ENCODE results near the gene RTTN. TPM values are rescaled to one million over a fixed set of nuclear protein-coding genes. Genes with fewer than 3 reads are reported as not detected.

The RTTN gene
- total RNA-seq, 2 experiments from 2014 or later: 24.2 to 28.6 TPM

DNA sequence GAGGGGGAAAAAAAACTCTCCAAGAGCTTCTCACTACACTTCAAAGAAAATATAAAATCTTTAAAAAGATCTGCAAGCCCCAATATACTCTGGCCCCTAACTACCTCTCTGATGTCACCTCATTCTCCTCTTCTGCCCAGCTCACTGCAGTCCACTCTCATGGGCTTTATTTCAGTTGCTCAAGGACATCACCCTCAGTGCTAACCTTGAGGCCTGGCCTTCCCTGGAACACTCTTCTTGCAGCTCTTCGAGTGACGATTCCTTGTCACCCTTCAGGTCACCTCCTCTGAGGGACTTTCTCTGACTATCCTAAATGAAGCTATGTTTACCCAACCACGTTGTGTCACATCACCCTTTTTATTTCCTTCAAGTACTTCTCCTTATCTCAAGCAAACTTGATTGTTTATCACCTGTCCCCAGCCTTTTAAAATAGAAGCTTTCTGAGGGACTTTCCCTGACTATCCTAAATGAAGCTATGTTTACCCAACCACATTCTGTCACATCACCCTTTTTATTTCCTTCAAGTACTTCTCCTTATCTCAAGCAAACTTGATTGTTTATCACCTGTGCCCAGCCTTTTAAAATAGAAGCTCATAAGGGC, 10.4 kb downstream of the RTTN start:
- no peak overlapping the region for H3K27ac Mint-ChIP-seq
- no peak for DNase-seq
- peaks cover 16% of the 10 kb centered on the region for H3K4me1 Mint-ChIP-seq
- peaks cover 53% of the 10 kb centered on the region for H3K36me3 Mint-ChIP-seq (ENCODE audit: low read depth)
- H3K27me3 Mint-ChIP-seq: no peaks in the 10 kb centered on the region
- ChIA-PET CTCF (interaction anchor here (0.7 to 2.4 kb wide), 4 partner anchors 11 to 226 kb away, joined by 3 to 10 read pairs (median 4); no protein-coding TSS in a partner anchor), POLR2A (no interaction called here)
- H3K4me3 Mint-ChIP-seq: no peak overlapping the region
- H3K9me3 Mint-ChIP-seq: no peaks in the 10 kb centered on the region

DNA sequence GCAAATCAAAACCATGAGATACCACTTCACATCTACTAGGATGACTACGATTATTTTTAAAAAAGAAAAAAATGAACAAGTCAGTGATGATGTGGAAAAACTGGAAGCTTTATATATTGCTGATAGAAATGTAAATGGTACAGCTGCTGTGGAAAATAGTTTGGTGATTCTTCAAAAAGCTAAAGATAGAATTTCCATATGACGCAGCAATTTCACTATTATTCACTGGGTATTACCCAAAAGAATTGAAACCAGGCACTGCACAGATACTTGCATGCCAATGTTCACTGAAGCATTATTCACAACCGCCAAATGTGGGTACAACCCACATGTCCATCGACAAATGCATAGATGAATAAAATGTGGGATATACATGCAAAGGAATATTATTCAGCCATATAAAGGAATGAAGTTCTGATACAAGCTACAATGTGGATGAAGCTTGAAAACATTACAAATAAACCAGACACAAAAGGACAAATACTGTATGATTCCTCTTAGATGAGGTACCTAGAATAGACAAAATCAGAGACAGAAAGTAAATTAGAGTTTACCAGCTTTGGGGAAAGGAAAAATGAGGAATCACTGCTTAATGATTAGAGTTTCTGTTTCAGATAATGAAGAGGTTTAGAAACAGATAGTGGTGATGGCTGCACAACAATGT, 11.1 kb downstream of the RTTN start:
- H3K9me3 Mint-ChIP-seq: no peaks in the 10 kb centered on the region
- peaks cover 52% of the 10 kb centered on the region for H3K36me3 Mint-ChIP-seq (ENCODE audit: low read depth)
- ChIA-PET CTCF (interaction anchor here (0.7 to 2.4 kb wide), 3 partner anchors 11 to 1590 kb away, joined by 3 to 10 read pairs (median 3); no protein-coding TSS in a partner anchor), POLR2A (no interaction called here)
- DNase-seq: no peak
- no peak overlapping the region for H3K27ac Mint-ChIP-seq
- H3K27me3 Mint-ChIP-seq: no peaks in the 10 kb centered on the region
- peaks cover 16% of the 10 kb centered on the region for H3K4me1 Mint-ChIP-seq
- peak overlapping the region; percentile 8 for H3K4me3 Mint-ChIP-seq

DNA sequence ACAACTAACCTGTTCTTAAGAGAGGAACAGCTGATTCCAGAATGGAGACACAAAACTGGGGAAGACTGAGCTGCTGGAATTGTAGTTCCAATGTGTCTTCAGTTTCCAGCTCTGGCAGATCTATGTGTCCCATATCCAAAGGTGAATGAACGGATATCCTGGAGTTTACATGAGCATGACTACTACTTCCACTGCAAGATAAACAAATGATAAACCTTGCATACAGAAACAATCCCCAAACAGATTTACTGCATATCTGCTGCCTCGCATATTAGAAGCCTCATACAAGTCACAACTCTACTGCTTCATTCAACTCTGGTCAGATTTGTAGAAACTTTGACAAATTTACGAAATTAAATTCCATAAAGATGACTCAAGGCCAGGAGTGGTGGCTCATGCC, 15.0 kb downstream of the RTTN start:
- no peak overlapping the region for H3K4me3 Mint-ChIP-seq
- H3K36me3 Mint-ChIP-seq (ENCODE audit: low read depth): peaks cover 59% of the 10 kb centered on the region
- H3K27ac Mint-ChIP-seq: no peak overlapping the region
- H3K4me1 Mint-ChIP-seq: peaks cover 10% of the 10 kb centered on the region
- ChIA-PET POLR2A (no interaction called here), CTCF (no interaction called here)
- no peaks in the 10 kb centered on the region for H3K27me3 Mint-ChIP-seq
- no peak for DNase-seq
- H3K9me3 Mint-ChIP-seq: no peaks in the 10 kb centered on the region

DNA sequence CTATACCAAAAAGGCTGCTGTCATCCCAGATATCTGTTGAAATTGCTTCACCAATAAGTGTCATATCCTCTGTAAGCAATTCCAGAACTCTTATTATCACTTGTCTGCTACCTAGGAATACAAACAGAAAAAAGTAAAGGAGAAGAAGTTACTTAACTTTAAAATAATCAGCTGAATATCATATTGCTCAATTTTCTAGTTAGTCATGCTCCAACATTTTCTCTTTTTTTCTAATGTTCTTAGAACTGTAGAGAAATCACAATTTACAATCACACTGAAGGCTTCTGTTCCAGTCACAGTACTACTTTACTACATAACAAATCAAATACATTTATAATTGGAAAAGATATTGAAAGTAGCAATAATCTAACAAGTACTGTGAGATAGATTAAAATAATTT, 17.4 kb downstream of the RTTN start:
- Mint-ChIP-seq H3K4me3 (no peak overlapping the region), H3K36me3 (ENCODE audit: low read depth) (peaks cover 62% of the 10 kb centered on the region), H3K9me3 (no peaks in the 10 kb centered on the region), H3K27me3 (no peaks in the 10 kb centered on the region), H3K27ac (no peak overlapping the region), H3K4me1 (peaks cover 8% of the 10 kb centered on the region)
- ChIA-PET POLR2A (no interaction called here), CTCF (no interaction called here)
- no peak for DNase-seq

DNA sequence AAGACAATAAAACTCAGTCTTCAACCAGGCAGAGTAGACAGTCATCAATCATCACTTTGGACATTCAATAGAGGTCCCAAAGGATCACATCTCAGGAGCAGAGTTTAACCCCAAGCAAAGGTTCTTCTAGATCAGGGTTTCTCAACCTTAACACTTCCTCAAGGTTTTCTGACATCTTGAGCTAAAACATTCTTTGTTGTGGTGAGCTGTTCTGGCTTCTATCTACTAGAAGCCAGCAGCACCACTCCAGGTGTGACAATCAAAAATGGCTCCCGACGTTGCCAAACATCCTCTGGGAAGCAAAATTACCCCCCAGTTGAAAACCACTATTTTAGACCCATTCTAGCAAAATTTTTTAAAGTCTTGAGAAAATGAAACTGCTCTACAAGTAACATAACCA, 22.0 kb downstream of the RTTN start:
- Mint-ChIP-seq H3K27ac (no peak overlapping the region), H3K9me3 (no peaks in the 10 kb centered on the region), H3K4me1 (peaks cover 15% of the 10 kb centered on the region), H3K27me3 (no peaks in the 10 kb centered on the region), H3K36me3 (ENCODE audit: low read depth) (peaks cover 41% of the 10 kb centered on the region), H3K4me3 (no peak overlapping the region)
- POLR2A ChIA-PET: no interaction called here
- CTCF ChIA-PET: interaction anchor here (1.1 to 2.2 kb wide), 3 partner anchors 12 to 23 kb away, joined by 3 to 10 read pairs (median 6); partner anchors contain the start of gene RTTN
- no peak for DNase-seq

DNA sequence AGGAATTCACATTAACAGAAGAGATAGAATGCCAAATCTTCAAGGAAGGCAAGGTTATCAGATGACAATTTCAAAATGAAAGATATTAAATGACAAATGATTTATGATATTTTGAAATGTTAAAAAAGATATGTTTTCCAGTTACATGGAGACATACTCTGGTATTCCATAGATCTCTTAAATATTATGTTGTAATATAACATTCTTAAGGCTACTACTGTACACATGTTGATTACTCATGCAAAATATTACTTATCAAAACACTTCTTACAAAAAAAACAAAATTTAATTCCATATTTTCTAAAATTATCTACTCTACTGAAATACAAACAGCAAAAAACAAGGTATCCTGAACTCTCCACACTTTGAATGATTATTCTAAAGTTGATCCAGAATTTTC, 22.9 kb downstream of the RTTN start:
- CTCF ChIA-PET: interaction anchor here (2.2 kb wide), 1 partner anchor 13 kb away, joined by 10 read pairs; no protein-coding TSS in a partner anchor
- POLR2A ChIA-PET: no interaction called here
- H3K4me3 Mint-ChIP-seq: no peak overlapping the region
- DNase-seq: no peak
- H3K4me1 Mint-ChIP-seq: peaks cover 15% of the 10 kb centered on the region
- no peak overlapping the region for H3K27ac Mint-ChIP-seq
- no peaks in the 10 kb centered on the region for H3K27me3 Mint-ChIP-seq
- no peaks in the 10 kb centered on the region for H3K9me3 Mint-ChIP-seq
- H3K36me3 Mint-ChIP-seq (ENCODE audit: low read depth): peaks cover 37% of the 10 kb centered on the region

DNA sequence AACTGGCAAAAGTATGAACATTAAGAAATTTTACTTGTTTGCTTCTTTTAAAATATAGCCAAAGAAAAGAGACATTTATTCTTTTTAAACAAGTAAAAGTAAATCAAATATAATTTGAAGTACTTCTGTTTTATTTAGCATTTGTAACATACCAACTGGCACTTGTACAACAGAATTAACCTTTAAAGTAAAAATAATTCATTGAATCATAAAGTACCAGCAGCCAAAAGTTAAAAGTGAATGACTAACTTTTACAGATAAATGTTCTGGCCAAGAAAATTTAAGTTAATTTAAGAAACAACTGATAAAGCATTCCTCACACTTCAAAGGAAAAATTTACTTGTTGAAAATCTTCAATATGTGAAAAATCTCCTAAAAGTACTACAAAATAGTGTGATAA, 23.8 kb downstream of the RTTN start:
- CTCF ChIA-PET: no interaction called here
- Mint-ChIP-seq H3K9me3 (no peaks in the 10 kb centered on the region), H3K4me3 (no peak overlapping the region), H3K27ac (no peak overlapping the region), H3K4me1 (peaks cover 15% of the 10 kb centered on the region), H3K36me3 (ENCODE audit: low read depth) (peaks cover 32% of the 10 kb centered on the region), H3K27me3 (no peaks in the 10 kb centered on the region)
- no peak for DNase-seq
- POLR2A ChIA-PET: no interaction called here

DNA sequence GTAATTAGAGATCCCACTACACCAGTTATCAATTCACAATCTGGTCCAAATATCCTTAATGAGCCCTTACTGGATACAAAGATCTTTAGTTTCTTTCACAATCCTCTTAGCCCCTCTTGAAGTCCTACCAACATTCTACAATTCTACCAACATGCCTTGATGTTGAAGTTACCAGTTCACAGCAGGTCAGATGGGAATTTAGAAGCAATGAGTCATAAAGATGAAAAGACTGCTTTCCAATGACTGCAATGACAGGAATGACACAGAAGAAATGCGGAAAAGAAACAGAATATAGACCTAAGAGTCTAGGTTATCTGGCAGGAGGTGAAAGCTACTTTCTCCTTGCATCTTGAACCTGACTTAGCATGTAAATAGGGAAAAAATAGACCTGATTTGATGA, 24.5 kb downstream of the RTTN start:
- H3K4me3 Mint-ChIP-seq: no peak overlapping the region
- H3K36me3 Mint-ChIP-seq (ENCODE audit: low read depth): peaks cover 31% of the 10 kb centered on the region
- ChIA-PET POLR2A (no interaction called here), CTCF (no interaction called here)
- H3K27ac Mint-ChIP-seq: no peak overlapping the region
- H3K9me3 Mint-ChIP-seq: no peaks in the 10 kb centered on the region
- peaks cover 15% of the 10 kb centered on the region for H3K4me1 Mint-ChIP-seq
- no peak for DNase-seq
- no peaks in the 10 kb centered on the region for H3K27me3 Mint-ChIP-seq

DNA sequence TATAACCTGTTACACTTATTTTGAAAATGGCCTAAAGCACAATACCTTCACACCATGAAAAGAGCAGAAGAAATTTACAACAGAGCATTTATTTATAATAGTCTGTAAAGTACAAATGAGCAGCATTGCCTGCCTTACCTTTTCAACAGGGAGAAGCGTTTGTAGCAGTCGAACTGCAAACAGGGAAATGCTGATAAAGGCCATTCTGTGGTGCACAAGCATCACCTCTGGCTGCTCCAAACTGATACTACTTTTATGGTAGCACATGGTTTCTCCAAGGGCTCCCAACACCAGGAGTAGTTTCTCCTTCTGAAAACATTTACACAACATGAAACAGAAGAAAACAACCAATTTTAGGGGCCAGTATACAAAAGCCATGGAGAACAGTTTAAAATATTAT, 28.9 kb downstream of the RTTN start:
- POLR2A ChIA-PET: no interaction called here
- Mint-ChIP-seq H3K27ac (no peak overlapping the region), H3K4me3 (no peak overlapping the region), H3K27me3 (no peaks in the 10 kb centered on the region), H3K36me3 (ENCODE audit: low read depth) (peaks cover 8% of the 10 kb centered on the region), H3K9me3 (no peaks in the 10 kb centered on the region), H3K4me1 (peaks cover 2% of the 10 kb centered on the region)
- DNase-seq: no peak
- CTCF ChIA-PET: no interaction called here

DNA sequence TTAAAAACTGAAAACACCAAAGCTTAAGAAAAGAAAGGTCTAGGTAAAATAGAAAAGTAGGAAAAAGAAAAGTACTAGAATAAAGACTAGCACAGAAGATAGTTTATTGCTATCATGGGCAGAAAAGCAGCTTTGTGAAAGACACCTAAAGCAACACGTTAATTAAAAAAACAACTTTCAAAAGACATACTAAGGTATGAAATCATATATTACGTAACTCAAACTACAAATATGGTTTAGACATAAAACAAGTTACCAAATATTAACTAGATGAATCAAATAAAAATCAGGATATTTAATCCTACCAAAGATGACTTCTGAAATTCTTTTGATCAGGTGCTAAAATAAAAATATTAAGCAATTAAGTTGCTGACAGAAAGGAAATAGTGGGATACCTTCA, 30.3 kb downstream of the RTTN start:
- DNase-seq: no peak
- ChIA-PET CTCF (no interaction called here), POLR2A (no interaction called here)
- peaks cover 2% of the 10 kb centered on the region for H3K4me1 Mint-ChIP-seq
- no peak overlapping the region for H3K27ac Mint-ChIP-seq
- no peak overlapping the region for H3K4me3 Mint-ChIP-seq
- H3K27me3 Mint-ChIP-seq: no peaks in the 10 kb centered on the region
- no peaks in the 10 kb centered on the region for H3K9me3 Mint-ChIP-seq
- H3K36me3 Mint-ChIP-seq (ENCODE audit: low read depth): peaks cover 8% of the 10 kb centered on the region

DNA sequence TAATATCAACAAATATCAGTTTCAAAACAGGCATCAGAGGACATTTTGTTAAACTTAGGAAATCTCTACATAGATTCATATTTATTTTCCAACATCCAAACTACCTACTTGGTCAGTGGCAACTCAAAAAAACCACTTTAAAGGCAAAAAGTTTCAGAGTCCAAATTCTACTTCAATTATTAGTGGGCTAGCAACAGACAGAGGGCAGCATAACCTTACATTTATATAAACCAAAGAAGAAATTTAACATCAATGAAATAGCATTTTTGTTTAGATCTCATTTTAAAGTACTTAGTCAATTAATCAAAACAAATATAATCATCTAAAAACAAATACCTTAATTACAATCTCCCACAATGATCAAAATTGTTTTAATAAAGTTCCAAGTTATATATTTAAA, 33.3 kb downstream of the RTTN start:
- POLR2A ChIA-PET: no interaction called here
- no peaks in the 10 kb centered on the region for H3K4me1 Mint-ChIP-seq
- no peaks in the 10 kb centered on the region for H3K9me3 Mint-ChIP-seq
- no peak for DNase-seq
- H3K36me3 Mint-ChIP-seq (ENCODE audit: low read depth): peaks cover 10% of the 10 kb centered on the region
- CTCF ChIA-PET: interaction anchor here (1.7 kb wide), 1 partner anchor 12 kb away, joined by 6 read pairs; no protein-coding TSS in a partner anchor
- H3K27me3 Mint-ChIP-seq: no peaks in the 10 kb centered on the region
- no peak overlapping the region for H3K4me3 Mint-ChIP-seq
- no peak overlapping the region for H3K27ac Mint-ChIP-seq

DNA sequence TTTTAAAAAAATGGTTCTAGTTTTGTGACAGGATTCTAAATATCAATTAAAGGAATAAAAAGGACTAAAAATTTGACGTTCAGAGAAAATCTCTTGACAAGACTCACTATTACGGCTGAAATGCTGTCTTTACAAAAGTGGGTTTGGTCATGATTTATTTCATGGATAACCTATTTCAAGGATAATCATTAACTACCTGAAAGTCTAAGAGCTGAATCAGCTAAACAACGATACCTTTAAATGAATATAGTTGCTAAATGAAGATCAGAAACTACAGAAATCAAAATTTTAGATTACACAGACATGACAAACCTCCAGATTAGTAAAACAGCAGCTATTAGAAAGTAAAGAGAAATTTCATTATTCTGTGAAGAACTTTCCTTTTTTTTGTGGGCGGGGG, 35.7 kb downstream of the RTTN start:
- no peak overlapping the region for H3K4me3 Mint-ChIP-seq
- no peak overlapping the region for H3K27ac Mint-ChIP-seq
- H3K27me3 Mint-ChIP-seq: no peaks in the 10 kb centered on the region
- peaks cover 3% of the 10 kb centered on the region for H3K4me1 Mint-ChIP-seq
- no peaks in the 10 kb centered on the region for H3K9me3 Mint-ChIP-seq
- H3K36me3 Mint-ChIP-seq (ENCODE audit: low read depth): peaks cover 8% of the 10 kb centered on the region
- no peak for DNase-seq
- POLR2A ChIA-PET: no interaction called here
- CTCF ChIA-PET: no interaction called here

DNA sequence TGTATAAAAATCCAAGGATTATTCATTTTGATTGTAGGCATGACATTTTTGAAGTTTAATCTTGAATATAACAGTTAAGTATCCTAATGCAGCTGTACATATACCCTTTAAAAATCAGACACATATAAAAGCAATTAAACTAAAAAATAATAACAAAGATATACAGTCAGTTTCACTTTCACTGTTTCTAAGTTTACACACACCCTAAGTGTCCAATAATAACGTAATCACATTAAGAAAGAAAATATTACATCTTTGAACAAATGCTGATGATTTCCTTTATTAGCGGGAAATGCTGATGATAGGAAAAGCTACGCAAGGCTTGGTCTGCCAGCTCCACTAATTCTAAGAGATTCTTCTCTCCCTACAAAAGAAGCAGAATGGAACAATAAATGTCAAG, 38.8 kb downstream of the RTTN start:
- Mint-ChIP-seq H3K27ac (no peak overlapping the region), H3K9me3 (peaks cover 4% of the 10 kb centered on the region), H3K4me3 (no peak overlapping the region), H3K4me1 (peaks cover 3% of the 10 kb centered on the region), H3K27me3 (no peaks in the 10 kb centered on the region), H3K36me3 (ENCODE audit: low read depth) (peaks cover 28% of the 10 kb centered on the region)
- CTCF ChIA-PET: no interaction called here
- no peak for DNase-seq
- POLR2A ChIA-PET: no interaction called here

DNA sequence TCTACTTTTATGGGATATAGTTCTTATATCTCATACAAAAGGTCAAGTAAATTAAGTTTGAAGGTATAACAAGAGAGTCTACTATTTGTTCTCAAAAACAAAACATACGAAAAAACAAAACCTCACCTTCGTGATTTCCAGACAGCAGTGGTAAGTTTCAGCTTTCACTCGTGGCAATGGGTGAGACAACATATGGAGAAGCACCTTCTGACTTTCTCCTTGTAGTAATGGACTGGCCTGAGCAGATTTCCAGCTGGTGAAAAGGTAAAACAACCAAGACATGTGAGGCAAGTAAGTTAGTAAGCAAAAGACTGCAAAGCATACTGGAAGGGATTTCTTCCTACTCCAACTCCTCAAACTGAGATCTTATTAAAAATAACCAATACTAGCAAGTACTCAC, 39.6 kb downstream of the RTTN start:
- Mint-ChIP-seq H3K36me3 (ENCODE audit: low read depth) (peaks cover 35% of the 10 kb centered on the region), H3K27me3 (no peaks in the 10 kb centered on the region), H3K4me3 (no peak overlapping the region), H3K9me3 (peaks cover 4% of the 10 kb centered on the region), H3K4me1 (peaks cover 3% of the 10 kb centered on the region), H3K27ac (no peak overlapping the region)
- ChIA-PET CTCF (interaction anchor here (0.6 kb wide), 1 partner anchor 1912 kb away, joined by 3 read pairs; no protein-coding TSS in a partner anchor), POLR2A (no interaction called here)
- no peak for DNase-seq
